Parathyroid adenoma (tissue), 2 donors: Measurements from ENCODE around the gene GNAI1.
A peak's percentile ranks its signal among the peaks of the same experiment; 100 is the strongest.

Experiments
- H2AFZ ChIP-seq: fragments of 300-600 bp; sonication (generic); one replicate; pipeline ENCODE4 v1.7.0; 2017; ENCODE audit warnings: antibody characterized with exemption, mild to moderate bottlenecking
- H3K27ac ChIP-seq: fragments of 300-600 bp; sonication (generic); one replicate; pipeline ENCODE4 v1.7.0; 2017
- H3K27me3 ChIP-seq: fragments of 300-600 bp; sonication (generic); one replicate; pipeline ENCODE4 v1.7.0; 2017; ENCODE audit warnings: low read length; ENCODE audit not compliant: control insufficient read depth, insufficient read depth
- H3K36me3 ChIP-seq: fragments of 300-600 bp; sonication (generic); one replicate; pipeline ENCODE4 v1.7.0; 2017; ENCODE audit warnings: low read length; ENCODE audit not compliant: control insufficient read depth, insufficient read depth
- H3K4me1 ChIP-seq: fragments of 300-600 bp; sonication (generic); one replicate; pipeline ENCODE4 v1.7.0; 2017; ENCODE audit warnings: control low read depth
- H3K4me2 ChIP-seq: fragments of 300-600 bp; sonication (generic); one replicate; pipeline ENCODE4 v1.7.0; 2017; ENCODE audit warnings: low read length
- H3K4me3 ChIP-seq: fragments of 300-600 bp; sonication (generic); one replicate; pipeline ENCODE4 v1.7.0; 2017; ENCODE audit warnings: low read depth, low read length
- H3K79me2 ChIP-seq: fragments of 300-600 bp; sonication (generic); one replicate; pipeline ENCODE4 v1.7.0; 2017; ENCODE audit warnings: control low read depth
- H3K9ac ChIP-seq: fragments of 300-600 bp; sonication (generic); one replicate; pipeline ENCODE4 v1.7.0; 2017; ENCODE audit warnings: mild to moderate bottlenecking
- H3K9me3 ChIP-seq: fragments of 300-600 bp; sonication (generic); one replicate; pipeline ENCODE4 v1.7.0; 2017; ENCODE audit warnings: low read length; ENCODE audit not compliant: control insufficient read depth
- TF ChIP-seq, protein P1 (sequence below): fragments of 300-600 bp; sonication (generic); IDR thresholded peaks from one replicate; pipeline ENCODE4 v1.7.0; 2017; ENCODE audit warnings: antibody characterized with exemption, mild to moderate bottlenecking
- donor health status: primary hyperparathyroidism.

GNAI1 gene

GRCh38 chr7:80241671-80242070 lies 107.0 kb downstream of the GNAI1 start:
- Histone ChIP-seq H3K27me3 (no peaks in the 10 kb centered on the region), H3K9me3 (no peaks in the 10 kb centered on the region), H3K9ac (no peak overlapping the region), H3K36me3 (no peaks in the 10 kb centered on the region), H2AFZ (peak overlapping the region; percentile 10), H3K4me1 (no peaks in the 10 kb centered on the region), H3K79me2 (no peaks in the 10 kb centered on the region), H3K27ac (no peak overlapping the region), H3K4me3 (no peak overlapping the region), H3K4me2 (no peak overlapping the region)
- TF ChIP-seq, protein P1, sequence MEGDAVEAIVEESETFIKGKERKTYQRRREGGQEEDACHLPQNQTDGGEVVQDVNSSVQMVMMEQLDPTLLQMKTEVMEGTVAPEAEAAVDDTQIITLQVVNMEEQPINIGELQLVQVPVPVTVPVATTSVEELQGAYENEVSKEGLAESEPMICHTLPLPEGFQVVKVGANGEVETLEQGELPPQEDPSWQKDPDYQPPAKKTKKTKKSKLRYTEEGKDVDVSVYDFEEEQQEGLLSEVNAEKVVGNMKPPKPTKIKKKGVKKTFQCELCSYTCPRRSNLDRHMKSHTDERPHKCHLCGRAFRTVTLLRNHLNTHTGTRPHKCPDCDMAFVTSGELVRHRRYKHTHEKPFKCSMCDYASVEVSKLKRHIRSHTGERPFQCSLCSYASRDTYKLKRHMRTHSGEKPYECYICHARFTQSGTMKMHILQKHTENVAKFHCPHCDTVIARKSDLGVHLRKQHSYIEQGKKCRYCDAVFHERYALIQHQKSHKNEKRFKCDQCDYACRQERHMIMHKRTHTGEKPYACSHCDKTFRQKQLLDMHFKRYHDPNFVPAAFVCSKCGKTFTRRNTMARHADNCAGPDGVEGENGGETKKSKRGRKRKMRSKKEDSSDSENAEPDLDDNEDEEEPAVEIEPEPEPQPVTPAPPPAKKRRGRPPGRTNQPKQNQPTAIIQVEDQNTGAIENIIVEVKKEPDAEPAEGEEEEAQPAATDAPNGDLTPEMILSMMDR = no peak

GRCh38 chr7:80243425-80243824 lies 108.8 kb downstream of the GNAI1 start:
- no peak overlapping the region for H3K27ac ChIP-seq
- H3K79me2 ChIP-seq = no peaks in the 10 kb centered on the region
- no peak overlapping the region for H3K9ac ChIP-seq
- H3K4me2 ChIP-seq = peak overlapping the region; percentile 22
- no peaks in the 10 kb centered on the region for H3K36me3 ChIP-seq
- H3K4me3 ChIP-seq = no peak overlapping the region
- no peaks in the 10 kb centered on the region for H3K27me3 ChIP-seq
- TF ChIP-seq, protein P1 = no peak
- no peaks in the 10 kb centered on the region for H3K4me1 ChIP-seq
- H3K9me3 ChIP-seq = no peaks in the 10 kb centered on the region
- peak overlapping the region; percentile 40 for H2AFZ ChIP-seq

DNA sequence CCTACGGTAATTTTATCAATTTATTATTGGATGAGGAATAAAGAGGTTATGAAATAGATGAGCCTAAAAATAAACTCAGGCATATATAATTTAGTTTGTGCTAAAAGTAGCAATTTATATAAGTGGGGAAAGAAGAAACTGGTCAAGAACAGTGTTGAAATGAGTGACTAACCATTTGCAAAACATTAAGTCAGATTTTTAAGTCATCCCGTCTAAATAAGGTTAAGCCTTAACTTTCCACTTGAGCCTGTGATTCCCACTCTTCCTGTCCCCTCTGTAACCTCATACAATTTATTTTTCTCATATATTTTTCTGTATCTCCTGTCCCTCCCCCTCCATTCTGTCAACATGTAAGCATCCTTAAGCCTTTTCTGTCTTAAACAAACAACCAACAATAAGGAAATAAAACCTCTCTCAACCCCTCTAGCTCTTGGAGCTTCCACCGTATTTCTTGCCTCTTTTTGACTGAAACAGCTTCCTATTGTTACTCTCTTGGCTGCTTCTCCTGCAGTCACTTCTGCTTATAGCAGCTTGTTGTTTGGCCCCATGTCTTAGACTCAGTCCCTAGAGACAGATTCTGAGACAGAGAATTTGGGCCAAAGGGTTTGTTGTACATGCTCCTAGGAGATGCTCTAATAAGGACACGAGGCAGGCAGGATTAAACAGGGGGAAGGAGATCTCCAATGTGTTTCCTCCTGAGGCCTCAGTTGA lies 109.7 kb downstream of the GNAI1 start:
- no peak overlapping the region for H3K4me3 ChIP-seq
- H3K4me2 ChIP-seq = no peak overlapping the region
- no peak overlapping the region for H3K27ac ChIP-seq
- no peaks in the 10 kb centered on the region for H3K4me1 ChIP-seq
- no peaks in the 10 kb centered on the region for H3K36me3 ChIP-seq
- TF ChIP-seq, protein P1 = no peak
- no peaks in the 10 kb centered on the region for H3K27me3 ChIP-seq
- H3K9ac ChIP-seq = no peak overlapping the region
- H3K79me2 ChIP-seq = no peaks in the 10 kb centered on the region
- peak overlapping the region; percentile 8 for H2AFZ ChIP-seq
- H3K9me3 ChIP-seq = no peaks in the 10 kb centered on the region

DNA sequence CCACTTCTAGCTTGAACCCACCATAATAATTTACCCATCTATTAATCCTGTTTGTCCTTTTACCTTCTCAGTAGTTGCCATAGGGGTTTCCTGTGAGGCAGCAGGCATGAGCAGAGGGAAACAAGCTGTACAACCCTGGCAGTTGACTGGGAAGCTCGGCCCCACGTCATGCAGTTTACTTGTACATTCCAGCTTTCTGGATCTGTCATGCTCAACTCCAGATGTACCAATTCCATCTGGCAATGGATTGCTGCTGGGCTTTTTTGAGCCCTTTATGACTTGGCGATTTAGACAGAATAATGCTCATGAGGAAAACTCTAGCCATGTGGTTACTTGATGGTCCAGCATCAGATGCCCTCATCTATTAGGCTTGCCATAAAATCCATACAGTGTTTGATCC lies 112.5 kb downstream of the GNAI1 start:
- TF ChIP-seq, protein P1 = no peak
- Histone ChIP-seq H3K4me3 (no peak overlapping the region), H2AFZ (no peak overlapping the region), H3K9ac (no peak overlapping the region), H3K9me3 (no peaks in the 10 kb centered on the region), H3K27ac (no peak overlapping the region), H3K4me2 (no peak overlapping the region), H3K36me3 (no peaks in the 10 kb centered on the region), H3K4me1 (no peaks in the 10 kb centered on the region), H3K79me2 (no peaks in the 10 kb centered on the region), H3K27me3 (no peaks in the 10 kb centered on the region)

DNA sequence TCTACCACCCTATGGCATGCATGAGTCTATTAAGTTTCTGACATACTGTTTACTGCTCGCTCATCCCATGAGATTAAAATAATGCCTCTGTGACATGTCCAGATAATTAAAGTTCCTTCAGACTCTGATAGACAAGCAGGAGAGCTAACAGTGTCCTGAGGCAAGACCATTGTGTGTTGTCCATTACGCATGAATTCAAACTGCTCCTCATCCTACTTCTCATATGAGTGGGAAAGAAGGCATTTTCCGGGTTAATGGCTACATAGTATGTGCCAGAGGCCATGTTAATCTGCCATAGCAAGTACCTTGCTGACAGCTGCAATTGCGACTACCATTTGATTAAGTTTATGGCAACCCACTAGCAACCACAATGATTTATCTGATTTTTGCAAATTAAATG lies 113.3 kb downstream of the GNAI1 start:
- Histone ChIP-seq H3K9me3 (no peaks in the 10 kb centered on the region), H3K4me2 (no peak overlapping the region), H3K79me2 (no peaks in the 10 kb centered on the region), H3K27me3 (no peaks in the 10 kb centered on the region), H3K4me3 (no peak overlapping the region), H3K4me1 (no peaks in the 10 kb centered on the region), H3K27ac (no peak overlapping the region), H3K36me3 (no peaks in the 10 kb centered on the region), H3K9ac (no peak overlapping the region), H2AFZ (no peak overlapping the region)
- TF ChIP-seq, protein P1 = no peak
